ENCODE measurements around the gene DST.
"Not testable (repeated sequence)": the region's sequence is repeated elsewhere in the genome, so short reads cannot be mapped to it uniquely, and the experiment has no call there.

DST gene

DNA sequence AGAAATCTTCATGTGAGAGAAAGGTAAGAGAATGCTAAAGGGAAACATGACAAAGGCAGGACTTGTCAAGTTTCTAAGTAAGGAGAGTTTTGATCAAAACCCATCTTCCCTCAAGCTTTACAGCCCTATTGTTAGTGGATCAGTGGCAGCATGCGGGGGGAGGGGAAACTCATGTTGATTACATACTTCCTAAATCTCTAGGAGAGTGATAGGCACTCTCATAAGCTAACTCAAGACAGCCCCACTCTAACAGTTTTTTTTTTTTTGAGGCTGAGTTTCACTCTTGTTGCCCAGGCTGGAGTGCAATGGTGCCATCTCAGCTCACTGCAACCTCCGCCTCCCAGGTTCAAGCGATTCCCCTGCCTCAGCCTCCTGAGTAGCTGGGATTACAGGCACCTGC, 18.6 kb upstream of the DST start:
- DNase-seq: not testable (repeated sequence)

- no peak for DNase-seq
Observed at GRCh38 chr6:56660381-56660730, 17.7 kb upstream of the DST start.

DNA sequence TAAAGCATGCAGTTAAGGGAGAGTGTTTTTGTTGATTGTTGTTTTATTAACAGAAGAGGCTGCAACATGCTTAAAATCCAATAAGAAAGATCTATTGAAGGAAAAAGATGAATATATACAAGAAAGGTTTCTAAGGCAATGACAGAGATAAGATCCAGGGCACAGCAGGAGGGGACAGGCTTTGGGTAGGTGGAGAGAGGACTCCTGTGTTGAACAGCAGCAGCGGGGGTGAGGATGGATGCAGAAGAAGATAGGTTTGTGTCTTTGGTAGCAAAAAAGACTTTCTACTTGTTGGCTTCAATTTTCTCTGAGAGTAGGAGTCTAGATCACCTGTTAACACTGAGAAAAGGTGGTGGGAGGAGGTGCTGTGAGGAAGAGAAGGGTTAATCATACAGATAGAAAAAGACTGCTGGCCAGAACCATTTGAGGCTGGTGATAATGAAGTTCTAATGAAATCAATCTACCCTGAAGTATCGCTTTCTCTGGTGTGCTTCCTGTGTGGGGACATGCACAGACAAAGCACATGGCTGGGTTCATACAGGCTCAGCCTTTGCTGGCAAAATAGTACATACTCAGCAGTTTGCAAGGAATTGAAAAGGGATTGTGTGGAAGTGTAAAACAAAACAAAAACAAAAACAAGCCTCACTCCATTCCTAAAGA, 17.2 kb upstream of the DST start:
- no peak for DNase-seq

DNA sequence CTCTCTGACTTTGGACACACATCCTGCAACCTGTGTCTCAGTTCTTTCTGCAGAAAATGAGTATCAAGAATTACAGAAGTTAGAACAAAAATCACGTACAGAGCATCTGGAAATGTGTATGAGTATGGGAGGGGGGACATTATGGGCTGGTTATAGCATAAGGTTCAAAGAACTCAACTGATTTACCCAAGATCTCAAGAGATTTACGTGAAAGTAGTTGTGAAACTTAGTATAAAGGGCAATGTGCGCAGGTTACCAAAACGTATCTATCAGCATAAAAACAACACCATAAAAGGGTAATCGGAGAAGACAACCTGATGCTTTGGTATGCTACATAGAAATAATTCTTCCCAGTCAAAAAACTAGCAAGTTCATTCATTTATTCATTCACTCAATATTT, 15.6 kb upstream of the DST start:
- DNase-seq: no peak

DNA sequence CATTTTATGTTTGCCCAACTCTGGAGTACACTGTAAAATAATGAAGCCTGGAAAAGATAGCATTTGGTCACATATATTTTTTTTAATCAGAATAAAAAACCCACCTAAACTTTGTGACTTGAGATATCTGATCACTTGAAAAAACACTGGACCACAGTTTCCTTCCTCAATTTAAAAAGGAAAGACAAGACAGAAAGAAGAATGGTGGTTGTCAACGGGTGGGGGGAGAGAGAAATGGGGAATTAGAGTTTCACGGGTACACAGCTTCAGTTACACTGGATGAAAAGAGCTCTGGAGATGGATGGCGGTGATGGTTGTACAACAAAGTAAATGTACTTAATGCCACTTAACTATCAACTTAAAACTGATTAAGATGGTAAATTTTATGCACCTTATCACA, 14.7 kb upstream of the DST start:
- no peak for DNase-seq

DNA sequence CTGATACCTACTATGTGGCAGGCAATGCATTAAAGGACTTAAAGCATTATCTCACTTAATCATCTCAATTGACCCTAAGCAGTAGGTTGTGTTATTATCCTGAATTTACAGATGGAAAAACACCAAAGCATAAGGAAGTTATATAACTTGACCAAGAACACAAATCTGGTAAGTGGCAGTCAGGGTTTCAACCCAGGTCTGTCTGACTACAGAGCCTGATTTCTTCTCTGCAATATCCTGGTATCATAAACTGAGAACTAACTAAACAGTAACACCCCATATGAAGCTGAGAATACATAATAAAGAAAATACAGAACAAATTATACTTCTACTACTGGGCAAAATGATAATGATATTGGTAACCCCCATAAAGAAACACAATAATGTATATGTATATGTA, 13.8 kb upstream of the DST start:
- no peak for DNase-seq

GRCh38 chr6:56655996-56656395, 13.3 kb upstream of the DST start:
- DNase-seq: no peak

- no peak for DNase-seq
Observed at GRCh38 chr6:56655249-56655648, 12.6 kb upstream of the DST start.

GRCh38 chr6:56652994-56653393, 10.3 kb upstream of the DST start:
- peak in 1 of 2 donors; percentile 32 for DNase-seq

GRCh38 chr6:56652231-56652630, 9.5 kb upstream of the DST start:
- no peak for DNase-seq

GRCh38 chr6:56650191-56650590, 7.5 kb upstream of the DST start:
- no peak for DNase-seq

DNA sequence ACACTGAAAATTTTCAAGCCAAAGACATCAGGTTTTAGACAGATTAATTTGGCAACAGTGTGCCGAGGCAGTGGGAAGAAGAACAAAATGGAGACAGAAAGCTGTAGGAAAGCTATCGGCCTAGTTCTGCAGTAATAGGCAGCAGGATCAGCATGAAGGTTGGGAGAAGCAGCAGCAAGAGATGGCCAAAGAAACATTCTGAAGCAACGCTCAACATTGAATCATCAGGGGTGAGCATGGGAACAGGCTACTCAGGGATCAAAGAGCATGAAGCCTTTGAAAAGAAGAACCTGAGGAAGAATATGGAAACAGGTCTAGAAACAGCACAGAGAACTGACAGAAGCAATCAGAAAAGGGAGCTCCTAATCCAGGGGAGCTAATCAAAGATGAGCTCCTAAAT, 7.1 kb upstream of the DST start:
- no peak for DNase-seq

GRCh38 chr6:56649053-56649769, 6.5 kb upstream of the DST start:
- DNase-seq: no peak

DNA sequence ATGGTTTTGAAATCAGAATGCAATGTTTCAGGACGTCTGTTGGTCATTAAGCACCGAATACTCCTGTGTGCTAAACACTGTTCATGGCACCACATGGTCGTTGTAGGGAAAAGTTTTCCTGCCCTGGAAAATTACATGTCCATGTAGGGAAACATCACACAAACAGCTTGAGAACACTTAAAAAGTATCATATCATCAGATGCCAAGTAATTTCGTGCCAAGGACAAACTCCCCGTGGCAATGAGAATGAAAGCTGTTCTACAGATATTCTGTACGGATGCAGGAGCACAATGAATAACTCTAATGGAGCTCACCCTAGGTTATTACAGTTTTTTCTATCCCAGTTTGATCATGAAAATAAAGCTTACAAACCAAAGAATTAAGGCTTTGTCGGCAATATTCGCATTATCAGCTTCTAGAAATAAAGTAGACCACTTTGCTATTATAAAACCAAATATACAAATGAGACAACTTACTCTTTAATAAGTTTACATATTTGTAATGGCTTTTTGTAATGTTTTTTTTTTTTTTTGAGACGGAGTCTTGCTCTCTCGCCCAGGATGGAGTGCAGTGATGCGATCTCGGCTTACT, 4.6 kb upstream of the DST start:
- DNase-seq: no peak

GRCh38 chr6:56644366-56644765, 1.7 kb upstream of the DST start:
- DNase-seq: no peak

DNA sequence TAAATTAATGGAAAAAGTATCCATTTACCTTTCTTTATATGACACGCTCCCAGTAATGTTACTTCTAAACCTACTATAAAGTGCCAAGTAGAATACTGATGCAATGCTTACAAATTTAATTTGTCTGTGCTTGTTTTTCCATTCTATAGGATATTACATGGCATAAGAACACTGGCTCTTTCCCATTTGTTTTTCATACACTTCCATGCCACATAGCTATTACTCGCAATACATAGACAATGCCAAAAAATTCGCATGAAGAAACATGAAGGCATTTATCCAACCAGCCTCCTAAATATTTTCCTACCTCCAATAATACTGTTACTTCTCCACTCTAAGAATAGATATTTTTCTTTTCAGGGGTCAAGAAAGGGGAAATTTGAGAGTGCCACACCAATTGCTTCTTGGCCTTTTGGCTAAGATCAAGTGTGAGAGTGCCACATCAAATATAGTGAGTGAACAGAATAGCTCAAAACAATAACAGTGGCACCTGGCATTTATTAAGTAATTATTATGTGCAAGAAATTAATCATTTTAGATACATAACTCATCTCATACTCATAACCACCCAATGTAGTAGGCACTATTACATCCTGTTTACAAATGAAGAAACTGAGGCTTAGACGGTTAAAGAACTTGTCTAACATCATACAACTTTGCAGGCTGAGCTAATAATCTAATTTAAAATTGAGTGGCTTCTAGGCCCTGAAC, 845 bp upstream of the DST start:
- DNase-seq: no peak

GRCh38 chr6:56640374-56640773, 2.3 kb downstream of the DST start:
- no peak for DNase-seq

GRCh38 chr6:56638760-56639159, 3.9 kb downstream of the DST start:
- DNase-seq: no peak

DNA sequence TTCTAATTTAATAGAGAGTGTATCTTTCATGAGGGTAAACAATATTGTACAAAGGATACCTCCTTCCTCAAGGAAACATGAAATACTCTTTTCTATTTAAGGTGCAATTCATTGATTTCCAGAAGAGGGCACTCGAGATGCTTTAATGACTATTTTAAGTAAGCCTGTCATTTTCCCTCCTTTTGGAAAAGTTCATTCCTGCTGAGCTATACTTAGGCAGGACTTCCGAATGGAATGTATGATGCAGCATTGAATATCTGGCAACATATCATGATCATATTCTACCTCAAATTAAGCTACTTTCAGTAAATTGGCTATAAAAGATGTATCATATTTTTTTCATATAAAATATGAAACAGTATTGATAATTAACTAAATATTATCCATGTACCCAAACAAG, 5.0 kb downstream of the DST start:
- peak in 1 of 2 donors; percentile 73 for DNase-seq

- no peak for DNase-seq
Observed at GRCh38 chr6:56628105-56628504, 14.6 kb downstream of the DST start.

DNA sequence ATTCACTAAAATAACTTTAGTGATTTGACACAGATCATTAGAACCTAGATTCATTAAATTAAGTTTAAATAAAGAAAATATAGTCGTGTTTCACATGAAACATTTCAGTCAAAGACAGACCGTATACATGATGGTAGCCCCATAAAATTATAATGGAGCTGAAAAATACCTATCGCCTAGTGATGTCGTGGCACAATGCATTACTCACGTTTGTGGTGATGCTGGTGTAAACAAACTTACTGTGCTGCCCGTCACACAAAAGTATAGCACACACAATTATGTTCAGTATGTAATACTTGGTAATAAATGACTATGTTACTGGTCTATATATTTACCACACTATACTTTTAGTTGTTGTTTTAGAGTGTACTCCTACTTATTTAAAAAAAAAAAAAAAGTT, 17.3 kb downstream of the DST start:
- DNase-seq: no peak

- DNase-seq: no peak
Observed at GRCh38 chr6:56624728-56625069, 18.0 kb downstream of the DST start.

DNA sequence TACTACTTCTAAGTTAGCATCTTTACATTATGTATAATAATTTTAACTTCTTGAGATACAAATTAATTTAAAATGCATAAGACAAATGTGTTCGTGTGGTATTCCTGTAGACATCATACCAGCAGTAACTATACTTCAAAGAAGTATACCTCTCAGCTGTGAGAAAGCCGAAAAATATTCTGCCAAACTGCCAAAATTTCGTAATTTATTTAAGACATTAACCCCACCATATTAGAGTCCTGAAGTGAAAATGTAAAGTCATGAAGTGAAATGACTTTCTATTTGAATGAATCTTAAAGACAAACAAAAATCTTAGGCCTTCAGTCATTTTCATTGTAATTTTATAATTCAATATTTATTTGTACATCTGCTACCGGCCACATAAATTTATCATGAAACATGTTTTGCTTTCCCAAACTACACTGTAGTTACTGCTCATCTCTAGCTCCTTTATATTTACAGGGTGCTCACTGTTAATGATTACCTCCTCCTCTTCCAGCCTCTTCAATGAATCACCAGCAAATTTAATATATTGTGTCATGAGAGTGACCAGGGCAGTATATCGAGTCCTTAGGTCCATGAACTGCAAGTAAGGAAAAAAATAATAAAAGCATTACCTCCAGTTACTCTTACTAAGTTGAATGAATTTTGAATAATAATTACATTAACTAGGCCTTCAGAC, 18.5 kb downstream of the DST start:
- no peak for DNase-seq

Measured in hippocampal formation (tissue), 2 donors.